GM23338 (cell line): ENCODE data around the gene PAPPA. TPM values are rescaled to one million over a fixed set of nuclear protein-coding genes. Genes with fewer than 3 reads are reported as not detected.

Experiments used
- ATAC-seq: fragments of 200-7000 bp; cut with Tn5 transposase; 3 replicates; pipeline ENCODE4 v1.9.1; 2020
- DNase-seq: peaks from one replicate; pipeline ENCODE4 v3.0.0-alpha.2; 2015; ENCODE audit warnings: low spot score
- H2AFZ ChIP-seq: fragments of 200-600 bp; sonication (generic); 2 replicates; pipeline ENCODE4 v1.8.0; 2016; ENCODE audit warnings: antibody characterized with exemption, mild to moderate bottlenecking, moderate library complexity
- H3F3A ChIP-seq: fragments of 200-600 bp; sonication (generic); replicated peaks from 2 replicates; pipeline ENCODE4 v1.8.0; 2017; ENCODE audit warnings: antibody characterized with exemption, mixed run types, low read depth
- H3K27ac ChIP-seq: fragments of 200-600 bp; sonication (generic); 2 replicates; pipeline ENCODE4 v1.6.1; 2016; ENCODE audit warnings: low read depth
- H3K27me3 ChIP-seq: fragments of 200-600 bp; sonication (generic); 2 replicates; pipeline ENCODE4 v1.8.0; 2016; ENCODE audit warnings: mild to moderate bottlenecking, mixed run types, moderate library complexity; ENCODE audit not compliant: insufficient read depth
- H3K36me3 ChIP-seq: fragments of 200-600 bp; sonication (generic); 2 replicates; pipeline ENCODE4 v1.8.0; 2016; ENCODE audit warnings: mild to moderate bottlenecking; ENCODE audit not compliant: insufficient read depth
- H3K4me1 ChIP-seq: fragments of 200-600 bp; sonication (generic); 2 replicates; pipeline ENCODE4 v1.8.0; 2016; ENCODE audit warnings: mild to moderate bottlenecking, moderate library complexity; ENCODE audit not compliant: insufficient read depth
- H3K4me2 ChIP-seq: fragments of 200-600 bp; sonication (generic); 2 replicates; pipeline ENCODE4 v1.7.1; 2017; ENCODE audit warnings: mixed run types
- H3K4me3 ChIP-seq: fragments of 200-600 bp; sonication (generic); 2 replicates; pipeline ENCODE4 v1.6.1; 2016; ENCODE audit warnings: mixed run types
- H3K79me2 ChIP-seq: fragments of 200-600 bp; sonication (generic); replicated peaks from 2 replicates; pipeline ENCODE4 v1.8.0; 2017; ENCODE audit warnings: mild to moderate bottlenecking; ENCODE audit not compliant: insufficient read depth
- H3K9me2 ChIP-seq: fragments of 200-600 bp; sonication (generic); 2 replicates; pipeline ENCODE4 v1.8.0; 2017; ENCODE audit not compliant: insufficient read depth
- H4K20me1 ChIP-seq: fragments of 200-600 bp; sonication (generic); replicated peaks from 2 replicates; pipeline ENCODE4 v1.8.0; 2017; ENCODE audit warnings: mild to moderate bottlenecking; ENCODE audit not compliant: insufficient read depth
- H3K27ac Mint-ChIP-seq: 2 replicates; pipeline ENCODE4 v1.8.0; 2020; ENCODE audit warnings: inconsistent platforms, mild to moderate bottlenecking, moderate library complexity, mixed read lengths
- H3K27me3 Mint-ChIP-seq: 3 replicates; pipeline ENCODE4 v1.8.0; 2022; ENCODE audit warnings: low read depth, mild to moderate bottlenecking, moderate library complexity, mixed read lengths, inconsistent platforms; ENCODE audit not compliant: insufficient read depth, poor library complexity
- H3K36me3 Mint-ChIP-seq: 3 replicates; pipeline ENCODE4 v1.8.0; 2021; ENCODE audit warnings: low read depth, mild to moderate bottlenecking, inconsistent platforms, moderate library complexity, mixed read lengths
- H3K4me1 Mint-ChIP-seq: 3 replicates; pipeline ENCODE4 v1.8.0; 2020; ENCODE audit warnings: mild to moderate bottlenecking, inconsistent platforms, mixed read lengths
- H3K4me3 Mint-ChIP-seq: 3 replicates; pipeline ENCODE4 v1.8.0; 2021; ENCODE audit warnings: moderate library complexity, mild to moderate bottlenecking, inconsistent platforms, mixed read lengths
- H3K9me3 Mint-ChIP-seq: 3 replicates; pipeline ENCODE4 v1.8.0; 2020; ENCODE audit warnings: moderate library complexity, mild to moderate bottlenecking, inconsistent platforms, mixed read lengths
- CREB1 ChIP-seq: fragments of 250-450 bp; sonication (Bioruptor Pico); IDR thresholded peaks from 2 replicates; pipeline ENCODE4 v1.5.0; 2020; ENCODE audit warnings: low read depth, mild to moderate bottlenecking, moderate library complexity
- EZH2 ChIP-seq: fragments of 200-600 bp; sonication (generic); IDR thresholded peaks from one replicate; pipeline ENCODE4 v1.8.0; 2017; ENCODE audit warnings: antibody characterized with exemption, mild to moderate bottlenecking, low read depth; ENCODE audit not compliant: unreplicated experiment
- EZH2phosphoT487 ChIP-seq: fragments of 200-600 bp; sonication (generic); IDR thresholded peaks from one replicate; pipeline ENCODE4 v1.8.1; 2018; ENCODE audit warnings: antibody characterized with exemption; ENCODE audit not compliant: unreplicated experiment
- JUNB ChIP-seq: IDR thresholded peaks from one replicate; pipeline ENCODE4 v1.6.1; 2016; ENCODE audit warnings: antibody characterized with exemption; ENCODE audit not compliant: unreplicated experiment
- NANOG ChIP-seq: IDR thresholded peaks from 2 replicates; pipeline ENCODE4 v1.6.1; 2016; ENCODE audit warnings: antibody characterized with exemption, borderline replicate concordance
- POLR2AphosphoS5 ChIP-seq: IDR thresholded peaks from 2 replicates; pipeline ENCODE4 v1.6.1; 2016; ENCODE audit warnings: antibody characterized with exemption, low read depth
- REST ChIP-seq: IDR thresholded peaks from one replicate; pipeline ENCODE4 v1.6.1; 2018; ENCODE audit warnings: antibody characterized with exemption; ENCODE audit not compliant: unreplicated experiment
- STAT1 ChIP-seq: IDR thresholded peaks from one replicate; pipeline ENCODE4 v1.6.1; 2016; ENCODE audit warnings: antibody characterized with exemption; ENCODE audit not compliant: unreplicated experiment
- ZNF114 ChIP-seq: fragments of 250-450 bp; sonication (Bioruptor Pico); IDR thresholded peaks from 2 replicates; pipeline ENCODE4 v1.5.0; 2020; ENCODE audit warnings: mild to moderate bottlenecking, moderate library complexity
- ZNF331 ChIP-seq: fragments of 250-450 bp; sonication (Bioruptor Pico); IDR thresholded peaks from 2 replicates; pipeline ENCODE4 v1.5.0; 2020; ENCODE audit warnings: low read depth, mild to moderate bottlenecking, moderate library complexity
- polyA plus RNA-seq: library from polyadenylated mRNA; unstranded; fragments of >200 nt; fragmentation: Nextera tagmentation; extraction: Ambion mirVana; gene quantifications from 2 replicates; pipeline ENCODE4 v1.2.1, GENCODE V29; 2016
- total RNA-seq: library from RNA; depleted of rRNA; stranded (reverse); fragments of >200 nt; shearing (Covaris generic); gene quantifications from 2 replicates; pipeline ENCODE4 v1.2.3, GENCODE V29; 2014
- TF ChIP-seq, protein P1 (sequence below): fragments of 250-450 bp; sonication (Bioruptor Pico); IDR thresholded peaks from 2 replicates; pipeline ENCODE4 v1.5.0; 2020; ENCODE audit warnings: mild to moderate bottlenecking, moderate library complexity
- TF ChIP-seq, protein P2 (sequence below), 2 experiments: fragments of 200-600 bp in 1 of 2; sonication (generic) in 1 of 2; conservative IDR thresholded peaks; 2 replicates each; pipeline versions ENCODE4 v1.5.1 to v1.6.1; 2016 to 2017; ENCODE audit warnings: antibody characterized with exemption in 2 of 2, low read depth in 2 of 2, mild to moderate bottlenecking in 2 of 2, moderate library complexity in 1 of 2
- TF ChIP-seq, protein P3 (sequence below): IDR thresholded peaks from 2 replicates; pipeline ENCODE4 v1.6.1; 2016; ENCODE audit warnings: antibody characterized with exemption

PAPPA gene
- total and polyA plus RNA-seq, 2 experiments from 2014 or later, result 0.38 to 0.66 TPM

GRCh38 chr9:116333254-116333653, 179.7 kb downstream of the PAPPA start:
- H3K9me2 ChIP-seq, result 0 out of 2 replicates have a peak, but pooled peaks cover 7% of the 10 kb centered on the region
- Mint-ChIP-seq H3K9me3 (no peaks in the 10 kb centered on the region; the same call in 2 of the 3 replicates), H3K27ac (no peak overlapping the region), H3K4me3 (no peak overlapping the region), H3K27me3 (peaks cover 63% of the 10 kb centered on the region), H3K36me3 (no peaks in the 10 kb centered on the region), H3K4me1 (peaks cover 53% of the 10 kb centered on the region)
- TF ChIP-seq CREB1 (no peak), ZNF114 (CRISPR knock-in tag) (no peak), JUNB (no peak), POLR2AphosphoS5 (no peak), EZH2phosphoT487 (no peak), EZH2 (no peak), NANOG (no peak), REST (no peak), ZNF331 (CRISPR knock-in tag) (no peak), STAT1 (no peak)
- TF ChIP-seq, protein P1, sequence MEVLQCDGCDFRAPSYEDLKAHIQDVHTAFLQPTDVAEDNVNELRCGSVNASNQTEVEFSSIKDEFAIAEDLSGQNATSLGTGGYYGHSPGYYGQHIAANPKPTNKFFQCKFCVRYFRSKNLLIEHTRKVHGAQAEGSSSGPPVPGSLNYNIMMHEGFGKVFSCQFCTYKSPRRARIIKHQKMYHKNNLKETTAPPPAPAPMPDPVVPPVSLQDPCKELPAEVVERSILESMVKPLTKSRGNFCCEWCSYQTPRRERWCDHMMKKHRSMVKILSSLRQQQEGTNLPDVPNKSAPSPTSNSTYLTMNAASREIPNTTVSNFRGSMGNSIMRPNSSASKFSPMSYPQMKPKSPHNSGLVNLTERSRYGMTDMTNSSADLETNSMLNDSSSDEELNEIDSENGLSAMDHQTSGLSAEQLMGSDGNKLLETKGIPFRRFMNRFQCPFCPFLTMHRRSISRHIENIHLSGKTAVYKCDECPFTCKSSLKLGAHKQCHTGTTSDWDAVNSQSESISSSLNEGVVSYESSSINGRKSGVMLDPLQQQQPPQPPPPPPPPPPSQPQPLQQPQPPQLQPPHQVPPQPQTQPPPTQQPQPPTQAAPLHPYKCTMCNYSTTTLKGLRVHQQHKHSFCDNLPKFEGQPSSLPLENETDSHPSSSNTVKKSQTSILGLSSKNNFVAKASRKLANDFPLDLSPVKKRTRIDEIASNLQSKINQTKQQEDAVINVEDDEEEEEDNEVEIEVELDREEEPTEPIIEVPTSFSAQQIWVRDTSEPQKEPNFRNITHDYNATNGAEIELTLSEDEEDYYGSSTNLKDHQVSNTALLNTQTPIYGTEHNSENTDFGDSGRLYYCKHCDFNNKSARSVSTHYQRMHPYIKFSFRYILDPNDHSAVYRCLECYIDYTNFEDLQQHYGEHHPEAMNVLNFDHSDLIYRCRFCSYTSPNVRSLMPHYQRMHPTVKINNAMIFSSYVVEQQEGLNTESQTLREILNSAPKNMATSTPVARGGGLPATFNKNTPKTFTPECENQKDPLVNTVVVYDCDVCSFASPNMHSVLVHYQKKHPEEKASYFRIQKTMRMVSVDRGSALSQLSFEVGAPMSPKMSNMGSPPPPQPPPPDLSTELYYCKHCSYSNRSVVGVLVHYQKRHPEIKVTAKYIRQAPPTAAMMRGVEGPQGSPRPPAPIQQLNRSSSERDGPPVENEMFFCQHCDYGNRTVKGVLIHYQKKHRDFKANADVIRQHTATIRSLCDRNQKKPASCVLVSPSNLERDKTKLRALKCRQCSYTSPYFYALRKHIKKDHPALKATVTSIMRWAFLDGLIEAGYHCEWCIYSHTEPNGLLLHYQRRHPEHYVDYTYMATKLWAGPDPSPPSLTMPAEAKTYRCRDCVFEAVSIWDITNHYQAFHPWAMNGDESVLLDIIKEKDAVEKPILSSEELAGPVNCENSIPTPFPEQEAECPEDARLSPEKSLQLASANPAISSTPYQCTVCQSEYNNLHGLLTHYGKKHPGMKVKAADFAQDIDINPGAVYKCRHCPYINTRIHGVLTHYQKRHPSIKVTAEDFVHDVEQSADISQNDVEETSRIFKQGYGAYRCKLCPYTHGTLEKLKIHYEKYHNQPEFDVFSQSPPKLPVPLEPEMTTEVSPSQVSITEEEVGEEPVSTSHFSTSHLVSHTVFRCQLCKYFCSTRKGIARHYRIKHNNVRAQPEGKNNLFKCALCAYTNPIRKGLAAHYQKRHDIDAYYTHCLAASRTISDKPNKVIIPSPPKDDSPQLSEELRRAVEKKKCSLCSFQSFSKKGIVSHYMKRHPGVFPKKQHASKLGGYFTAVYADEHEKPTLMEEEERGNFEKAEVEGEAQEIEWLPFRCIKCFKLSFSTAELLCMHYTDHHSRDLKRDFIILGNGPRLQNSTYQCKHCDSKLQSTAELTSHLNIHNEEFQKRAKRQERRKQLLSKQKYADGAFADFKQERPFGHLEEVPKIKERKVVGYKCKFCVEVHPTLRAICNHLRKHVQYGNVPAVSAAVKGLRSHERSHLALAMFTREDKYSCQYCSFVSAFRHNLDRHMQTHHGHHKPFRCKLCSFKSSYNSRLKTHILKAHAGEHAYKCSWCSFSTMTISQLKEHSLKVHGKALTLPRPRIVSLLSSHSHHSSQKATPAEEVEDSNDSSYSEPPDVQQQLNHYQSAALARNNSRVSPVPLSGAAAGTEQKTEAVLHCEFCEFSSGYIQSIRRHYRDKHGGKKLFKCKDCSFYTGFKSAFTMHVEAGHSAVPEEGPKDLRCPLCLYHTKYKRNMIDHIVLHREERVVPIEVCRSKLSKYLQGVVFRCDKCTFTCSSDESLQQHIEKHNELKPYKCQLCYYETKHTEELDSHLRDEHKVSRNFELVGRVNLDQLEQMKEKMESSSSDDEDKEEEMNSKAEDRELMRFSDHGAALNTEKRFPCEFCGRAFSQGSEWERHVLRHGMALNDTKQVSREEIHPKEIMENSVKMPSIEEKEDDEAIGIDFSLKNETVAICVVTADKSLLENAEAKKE (CRISPR knock-in tag), result no peak
- TF ChIP-seq, protein P2, sequence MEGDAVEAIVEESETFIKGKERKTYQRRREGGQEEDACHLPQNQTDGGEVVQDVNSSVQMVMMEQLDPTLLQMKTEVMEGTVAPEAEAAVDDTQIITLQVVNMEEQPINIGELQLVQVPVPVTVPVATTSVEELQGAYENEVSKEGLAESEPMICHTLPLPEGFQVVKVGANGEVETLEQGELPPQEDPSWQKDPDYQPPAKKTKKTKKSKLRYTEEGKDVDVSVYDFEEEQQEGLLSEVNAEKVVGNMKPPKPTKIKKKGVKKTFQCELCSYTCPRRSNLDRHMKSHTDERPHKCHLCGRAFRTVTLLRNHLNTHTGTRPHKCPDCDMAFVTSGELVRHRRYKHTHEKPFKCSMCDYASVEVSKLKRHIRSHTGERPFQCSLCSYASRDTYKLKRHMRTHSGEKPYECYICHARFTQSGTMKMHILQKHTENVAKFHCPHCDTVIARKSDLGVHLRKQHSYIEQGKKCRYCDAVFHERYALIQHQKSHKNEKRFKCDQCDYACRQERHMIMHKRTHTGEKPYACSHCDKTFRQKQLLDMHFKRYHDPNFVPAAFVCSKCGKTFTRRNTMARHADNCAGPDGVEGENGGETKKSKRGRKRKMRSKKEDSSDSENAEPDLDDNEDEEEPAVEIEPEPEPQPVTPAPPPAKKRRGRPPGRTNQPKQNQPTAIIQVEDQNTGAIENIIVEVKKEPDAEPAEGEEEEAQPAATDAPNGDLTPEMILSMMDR (conservative IDR thresholded peaks at IDR 0.05; ENCODE audit: low read depth in 2 of 2), result no peak
- TF ChIP-seq, protein P3, sequence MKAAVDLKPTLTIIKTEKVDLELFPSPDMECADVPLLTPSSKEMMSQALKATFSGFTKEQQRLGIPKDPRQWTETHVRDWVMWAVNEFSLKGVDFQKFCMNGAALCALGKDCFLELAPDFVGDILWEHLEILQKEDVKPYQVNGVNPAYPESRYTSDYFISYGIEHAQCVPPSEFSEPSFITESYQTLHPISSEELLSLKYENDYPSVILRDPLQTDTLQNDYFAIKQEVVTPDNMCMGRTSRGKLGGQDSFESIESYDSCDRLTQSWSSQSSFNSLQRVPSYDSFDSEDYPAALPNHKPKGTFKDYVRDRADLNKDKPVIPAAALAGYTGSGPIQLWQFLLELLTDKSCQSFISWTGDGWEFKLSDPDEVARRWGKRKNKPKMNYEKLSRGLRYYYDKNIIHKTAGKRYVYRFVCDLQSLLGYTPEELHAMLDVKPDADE, result no peak
- no peak overlapping the region for H2AFZ ChIP-seq
- ATAC-seq, result no peak
- H3K4me3 ChIP-seq, result no peak overlapping the region
- H3K79me2 ChIP-seq, result no peaks in the 10 kb centered on the region
- DNase-seq, result no peak
- H3F3A ChIP-seq, result 0 out of 2 replicates have a peak, but pooled peaks cover 6% of the 10 kb centered on the region
- peaks cover 26% of the 10 kb centered on the region for H3K4me1 ChIP-seq
- H3K27me3 ChIP-seq, result peaks cover 64% of the 10 kb centered on the region
- no peaks in the 10 kb centered on the region for H3K36me3 ChIP-seq
- no peak overlapping the region for H3K4me2 ChIP-seq
- H4K20me1 ChIP-seq, result no peaks in the 10 kb centered on the region
- no peak overlapping the region for H3K27ac ChIP-seq
